Activated B cell treated with CpG ODN at 0.5 μM for 24 hours (primary cell): Measurements from ENCODE around the gene GRID2. TPM values are rescaled to one million over a fixed set of nuclear protein-coding genes. Genes with fewer than 3 reads are reported as not detected.

ENCODE experiments used
- ATAC-seq: fragments of 200-7000 bp; cut with Tn5 transposase; one replicate; pipeline ENCODE4 v1.10.0; 2021; ENCODE audit warnings: low read depth, mild to moderate bottlenecking, moderate library complexity
- CTCF ChIA-PET: fragments of 350-600 bp; sonication (Branson Sonifier 250); formaldehyde crosslinking; loops from one replicate; lab custom pipeline; 2021; ENCODE audit warnings: antibody characterized with exemption; lab: Charles Lee
- POLR2A ChIA-PET: fragments of 350-600 bp; sonication (Branson Sonifier 250); formaldehyde crosslinking; loops from one replicate; lab custom pipeline; 2021; ENCODE audit warnings: antibody characterized with exemption; lab: Charles Lee
- DNase-seq: peaks from one replicate; pipeline ENCODE4 v3.0.0; 2022
- H3K27ac Mint-ChIP-seq: one replicate; pipeline ENCODE4 v1.8.0; 2020; ENCODE audit warnings: mixed read lengths
- H3K27me3 Mint-ChIP-seq: one replicate; pipeline ENCODE4 v1.8.0; 2021; ENCODE audit warnings: mixed read lengths
- H3K36me3 Mint-ChIP-seq: one replicate; pipeline ENCODE4 v1.8.0; 2021; ENCODE audit warnings: low read depth, mixed read lengths
- H3K4me1 Mint-ChIP-seq: one replicate; pipeline ENCODE4 v1.8.0; 2021; ENCODE audit warnings: mixed read lengths
- H3K4me3 Mint-ChIP-seq: one replicate; pipeline ENCODE4 v1.8.0; 2020; ENCODE audit warnings: mild to moderate bottlenecking, mixed read lengths
- H3K9me3 Mint-ChIP-seq: one replicate; pipeline ENCODE4 v1.8.0; 2020; ENCODE audit warnings: mixed read lengths
- intact Hi-C: fragments of 100-400 bp; cut with micrococcal nuclease; formaldehyde crosslinking; loops from one replicate; pipeline ENCODE4 v1.15.1; 2024
- total RNA-seq: library from RNA; stranded (reverse); gene quantifications from 2 replicates; pipeline ENCODE4 v1.2.3, GENCODE V29; 2022
- TF ChIP-seq, protein P1 (sequence below): fragments of 200-600 bp; IDR thresholded peaks from one replicate; pipeline ENCODE4 v1.8.0; 2022; ENCODE audit warnings: antibody characterized with exemption, mild to moderate bottlenecking

GRID2 gene
- total RNA-seq, 1 donor from 2014 or later: not detected

DNA sequence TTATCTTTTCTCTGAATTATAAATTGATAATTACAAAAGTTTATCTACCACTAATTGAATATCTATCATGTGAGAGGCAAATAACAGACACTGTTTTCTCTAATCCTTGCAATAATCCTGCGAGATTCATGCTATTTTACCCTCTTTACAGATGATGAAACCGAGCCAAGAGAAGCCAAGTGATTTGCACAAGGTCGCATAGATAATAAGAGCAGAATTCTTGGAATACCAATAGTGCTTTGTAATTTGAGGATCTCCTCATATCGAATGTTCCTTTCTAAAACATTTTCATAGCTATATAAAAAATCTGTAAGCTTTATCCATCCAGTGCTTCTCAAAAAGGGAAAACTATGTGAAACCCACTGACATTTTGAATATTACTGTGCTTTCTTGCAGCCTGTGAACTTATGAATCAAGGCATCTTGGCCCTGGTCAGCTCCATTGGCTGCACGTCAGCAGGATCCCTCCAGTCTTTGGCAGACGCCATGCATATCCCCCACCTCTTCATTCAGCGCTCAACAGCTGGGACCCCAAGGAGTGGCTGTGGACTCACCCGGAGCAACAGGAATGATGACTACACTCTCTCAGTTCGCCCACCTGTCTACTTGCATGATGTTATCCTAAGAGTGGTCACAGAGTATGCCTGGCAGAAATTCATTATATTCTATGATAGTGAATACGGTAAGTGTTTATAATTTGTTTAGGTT, 781.0 kb downstream of the GRID2 start:
- intact Hi-C loops: no loop called here
- DNase-seq (no peak), ATAC-seq (no peak)
- Mint-ChIP-seq H3K4me1 (no peaks in the 10 kb centered on the region), H3K36me3 (no peaks in the 10 kb centered on the region), H3K9me3 (peaks cover 2% of the 10 kb centered on the region), H3K4me3 (no peak overlapping the region), H3K27ac (no peak overlapping the region), H3K27me3 (no peaks in the 10 kb centered on the region)
- CTCF ChIA-PET: no interaction called here
- POLR2A ChIA-PET: no interaction called here
- TF ChIP-seq, protein P1, sequence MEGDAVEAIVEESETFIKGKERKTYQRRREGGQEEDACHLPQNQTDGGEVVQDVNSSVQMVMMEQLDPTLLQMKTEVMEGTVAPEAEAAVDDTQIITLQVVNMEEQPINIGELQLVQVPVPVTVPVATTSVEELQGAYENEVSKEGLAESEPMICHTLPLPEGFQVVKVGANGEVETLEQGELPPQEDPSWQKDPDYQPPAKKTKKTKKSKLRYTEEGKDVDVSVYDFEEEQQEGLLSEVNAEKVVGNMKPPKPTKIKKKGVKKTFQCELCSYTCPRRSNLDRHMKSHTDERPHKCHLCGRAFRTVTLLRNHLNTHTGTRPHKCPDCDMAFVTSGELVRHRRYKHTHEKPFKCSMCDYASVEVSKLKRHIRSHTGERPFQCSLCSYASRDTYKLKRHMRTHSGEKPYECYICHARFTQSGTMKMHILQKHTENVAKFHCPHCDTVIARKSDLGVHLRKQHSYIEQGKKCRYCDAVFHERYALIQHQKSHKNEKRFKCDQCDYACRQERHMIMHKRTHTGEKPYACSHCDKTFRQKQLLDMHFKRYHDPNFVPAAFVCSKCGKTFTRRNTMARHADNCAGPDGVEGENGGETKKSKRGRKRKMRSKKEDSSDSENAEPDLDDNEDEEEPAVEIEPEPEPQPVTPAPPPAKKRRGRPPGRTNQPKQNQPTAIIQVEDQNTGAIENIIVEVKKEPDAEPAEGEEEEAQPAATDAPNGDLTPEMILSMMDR: no peak

DNA sequence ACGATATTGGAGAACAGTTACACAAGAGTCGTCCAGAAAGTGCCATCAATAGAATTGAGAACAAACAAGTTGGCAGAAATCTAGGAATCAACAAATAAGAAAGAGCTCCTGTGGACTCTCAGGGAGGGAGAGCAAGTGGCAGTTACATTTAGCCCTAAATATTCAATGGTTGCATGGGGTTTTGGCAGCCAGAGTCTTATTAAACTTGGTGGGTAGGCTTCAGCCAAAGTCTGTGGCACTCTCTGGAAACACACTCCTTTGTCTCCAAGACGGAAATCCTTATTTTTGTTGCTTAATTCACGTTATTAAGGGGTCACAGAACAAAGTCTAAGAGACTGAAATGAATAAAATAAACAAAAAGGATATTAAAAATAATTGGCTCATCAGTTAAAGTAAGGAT, 782.6 kb downstream of the GRID2 start:
- DNase-seq (no peak), ATAC-seq (no peak)
- peaks cover 2% of the 10 kb centered on the region for H3K9me3 Mint-ChIP-seq
- ChIA-PET CTCF (no interaction called here), POLR2A (no interaction called here)
- TF ChIP-seq, protein P1: no peak
- no peaks in the 10 kb centered on the region for H3K4me1 Mint-ChIP-seq
- no peak overlapping the region for H3K4me3 Mint-ChIP-seq
- intact Hi-C loops: no loop called here
- H3K27me3 Mint-ChIP-seq: no peaks in the 10 kb centered on the region
- H3K27ac Mint-ChIP-seq: no peak overlapping the region
- H3K36me3 Mint-ChIP-seq: no peaks in the 10 kb centered on the region

DNA sequence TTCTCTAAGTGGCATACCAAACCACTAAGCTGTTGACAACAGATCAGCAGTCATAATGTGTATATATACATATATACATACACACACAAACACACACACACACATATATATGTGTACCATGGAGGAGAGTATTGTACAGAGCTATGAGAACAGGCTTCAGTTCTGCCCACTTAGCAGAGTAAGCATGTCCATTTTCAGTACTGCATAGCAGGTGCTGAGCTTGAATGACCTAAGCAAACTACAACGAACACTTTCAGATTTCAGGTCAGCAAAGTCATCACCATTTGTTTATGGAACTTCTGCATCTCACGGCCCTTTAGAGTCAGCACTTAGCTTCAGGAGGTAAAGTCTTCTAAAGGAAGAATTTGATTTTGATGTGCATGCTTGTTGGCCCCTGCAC, 789.0 kb downstream of the GRID2 start:
- Mint-ChIP-seq H3K36me3 (no peaks in the 10 kb centered on the region), H3K27ac (no peak overlapping the region), H3K4me1 (no peaks in the 10 kb centered on the region), H3K4me3 (no peak overlapping the region), H3K27me3 (no peaks in the 10 kb centered on the region), H3K9me3 (no peaks in the 10 kb centered on the region)
- no peak for DNase-seq
- TF ChIP-seq, protein P1: no peak
- ChIA-PET CTCF (no interaction called here), POLR2A (no interaction called here)
- intact Hi-C loops: no loop called here
- no peak for ATAC-seq

- H3K36me3 Mint-ChIP-seq: no peaks in the 10 kb centered on the region
- POLR2A ChIA-PET: no interaction called here
- H3K27ac Mint-ChIP-seq: no peak overlapping the region
- H3K27me3 Mint-ChIP-seq: no peaks in the 10 kb centered on the region
- no peak overlapping the region for H3K4me3 Mint-ChIP-seq
- TF ChIP-seq, protein P1: no peak
- ATAC-seq (no peak), DNase-seq (no peak)
- intact Hi-C loops: no loop called here
- H3K4me1 Mint-ChIP-seq: no peaks in the 10 kb centered on the region
- CTCF ChIA-PET: no interaction called here
- peaks cover 8% of the 10 kb centered on the region for H3K9me3 Mint-ChIP-seq
These were observed 799.3 kb downstream of the GRID2 start for GRCh38 chr4:93103042-93103441.

DNA sequence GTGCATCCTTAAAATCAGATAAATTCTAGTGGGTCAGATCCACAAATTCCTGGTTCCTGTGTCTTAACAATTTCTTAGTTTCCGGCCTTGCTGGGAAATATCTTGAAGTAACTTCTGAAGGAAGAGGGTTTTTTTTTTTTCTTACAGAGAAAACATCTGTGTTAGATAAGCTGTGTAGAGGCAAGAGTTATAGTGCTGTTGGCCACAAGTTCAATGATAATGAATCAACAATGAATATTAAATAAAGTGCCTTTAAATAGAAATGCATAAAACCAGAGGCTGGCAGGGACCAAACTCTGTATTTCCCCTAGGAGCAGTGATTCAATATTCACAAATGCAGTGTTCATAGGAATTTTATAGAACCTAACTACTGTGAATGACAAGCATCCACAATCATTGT, 812.9 kb downstream of the GRID2 start:
- POLR2A ChIA-PET: no interaction called here
- intact Hi-C loops: no loop called here
- Mint-ChIP-seq H3K4me3 (no peak overlapping the region), H3K27me3 (no peaks in the 10 kb centered on the region), H3K4me1 (no peaks in the 10 kb centered on the region), H3K9me3 (peaks cover 13% of the 10 kb centered on the region), H3K36me3 (no peaks in the 10 kb centered on the region), H3K27ac (no peak overlapping the region)
- TF ChIP-seq, protein P1: no peak
- ATAC-seq: no peak
- CTCF ChIA-PET: no interaction called here
- no peak for DNase-seq
